AG09309 (cell line): ENCODE results near the gene HPF1.

ENCODE experiments used
- DNase-seq: peaks from one replicate; pipeline ENCODE4 v3.0.0-alpha.2; 2010; ENCODE audit warnings: low read depth
- H3K4me3 ChIP-seq: 2 replicates; pipeline ENCODE4 v1.5.1; 2011; ENCODE audit warnings: mild to moderate bottlenecking, low read depth, low read length, moderate library complexity; ENCODE audit not compliant: control insufficient read depth
- TF ChIP-seq, protein P1 (sequence below): IDR thresholded peaks from 2 replicates; pipeline ENCODE4 v1.5.1; 2011; ENCODE audit warnings: mild to moderate bottlenecking, low read depth, low read length, inconsistent platforms; ENCODE audit not compliant: insufficient read depth, control insufficient read depth; ENCODE audit errors: missing control alignments

The HPF1 gene

DNA sequence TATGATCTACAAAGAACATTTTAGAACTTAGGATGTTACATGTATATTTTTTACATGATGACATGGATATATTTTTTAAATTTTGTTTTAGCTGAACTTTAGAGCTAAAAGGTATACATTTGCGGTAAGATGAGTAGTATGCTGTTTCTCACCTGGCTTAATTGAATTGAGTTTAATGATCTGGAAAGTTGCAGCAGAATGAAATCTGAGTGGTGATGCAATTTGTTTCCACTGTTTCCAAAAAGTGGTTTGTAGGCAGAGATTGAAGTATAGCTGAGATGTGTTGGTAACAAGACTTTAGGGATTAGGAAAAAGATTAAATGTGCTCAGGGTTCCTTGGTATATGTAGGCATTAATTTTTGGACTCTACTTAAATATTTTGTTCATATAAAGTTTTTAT lies 68.1 kb downstream of the HPF1 start:
- TF ChIP-seq, protein P1, sequence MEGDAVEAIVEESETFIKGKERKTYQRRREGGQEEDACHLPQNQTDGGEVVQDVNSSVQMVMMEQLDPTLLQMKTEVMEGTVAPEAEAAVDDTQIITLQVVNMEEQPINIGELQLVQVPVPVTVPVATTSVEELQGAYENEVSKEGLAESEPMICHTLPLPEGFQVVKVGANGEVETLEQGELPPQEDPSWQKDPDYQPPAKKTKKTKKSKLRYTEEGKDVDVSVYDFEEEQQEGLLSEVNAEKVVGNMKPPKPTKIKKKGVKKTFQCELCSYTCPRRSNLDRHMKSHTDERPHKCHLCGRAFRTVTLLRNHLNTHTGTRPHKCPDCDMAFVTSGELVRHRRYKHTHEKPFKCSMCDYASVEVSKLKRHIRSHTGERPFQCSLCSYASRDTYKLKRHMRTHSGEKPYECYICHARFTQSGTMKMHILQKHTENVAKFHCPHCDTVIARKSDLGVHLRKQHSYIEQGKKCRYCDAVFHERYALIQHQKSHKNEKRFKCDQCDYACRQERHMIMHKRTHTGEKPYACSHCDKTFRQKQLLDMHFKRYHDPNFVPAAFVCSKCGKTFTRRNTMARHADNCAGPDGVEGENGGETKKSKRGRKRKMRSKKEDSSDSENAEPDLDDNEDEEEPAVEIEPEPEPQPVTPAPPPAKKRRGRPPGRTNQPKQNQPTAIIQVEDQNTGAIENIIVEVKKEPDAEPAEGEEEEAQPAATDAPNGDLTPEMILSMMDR = no peak
- no peak overlapping the region for H3K4me3 ChIP-seq
- DNase-seq = no peak

DNA sequence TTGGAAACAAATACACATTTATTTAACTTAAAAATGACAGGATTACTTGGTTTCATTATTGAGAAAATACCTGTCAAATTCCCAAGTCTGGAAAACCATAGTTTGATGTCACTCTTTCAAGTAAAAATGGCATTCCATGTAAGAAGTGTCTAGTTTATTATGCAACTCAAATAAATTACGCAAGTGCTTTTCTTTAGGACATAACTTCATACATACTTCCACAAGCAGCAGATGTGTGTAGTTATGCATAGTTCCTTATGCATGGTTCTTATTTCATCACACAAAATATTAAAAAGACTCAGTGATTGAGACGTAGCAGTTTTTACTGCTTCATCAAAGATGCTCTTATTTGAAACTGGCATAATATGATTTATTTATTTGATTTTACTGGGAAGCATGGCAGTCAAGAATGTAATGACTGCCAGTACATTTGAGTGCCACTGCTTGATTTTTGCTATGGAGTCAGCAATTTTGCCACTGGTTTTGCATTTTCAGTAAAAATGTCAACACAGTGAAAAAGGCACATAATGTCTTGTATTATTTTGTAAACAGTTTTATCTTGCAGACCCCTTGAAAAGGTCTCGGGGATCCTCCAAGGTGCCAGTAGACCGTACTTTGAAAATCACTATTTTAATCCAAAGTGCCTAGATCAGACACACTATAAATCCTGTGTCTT lies 75.2 kb downstream of the HPF1 start:
- DNase-seq = no peak
- no peak overlapping the region for H3K4me3 ChIP-seq
- TF ChIP-seq, protein P1 = no peak
